Ishikawa (cell line): Measurements from ENCODE around the gene MIF.

Experiments
- EP300 ChIP-seq: IDR thresholded peaks from 2 replicates; pipeline ENCODE4 v1.6.1; 2012; ENCODE audit warnings: borderline replicate concordance
- NFIC ChIP-seq: IDR thresholded peaks from 2 replicates; pipeline ENCODE4 v1.6.1; 2012
- TF ChIP-seq, protein P1 (sequence below): IDR thresholded peaks from 2 replicates; pipeline ENCODE4 v1.6.1; 2012; ENCODE audit warnings: low read depth, mild to moderate bottlenecking
- TF ChIP-seq, protein P2 (sequence below): IDR thresholded peaks from 2 replicates; pipeline ENCODE4 v1.6.1; 2012

MIF gene

DNA sequence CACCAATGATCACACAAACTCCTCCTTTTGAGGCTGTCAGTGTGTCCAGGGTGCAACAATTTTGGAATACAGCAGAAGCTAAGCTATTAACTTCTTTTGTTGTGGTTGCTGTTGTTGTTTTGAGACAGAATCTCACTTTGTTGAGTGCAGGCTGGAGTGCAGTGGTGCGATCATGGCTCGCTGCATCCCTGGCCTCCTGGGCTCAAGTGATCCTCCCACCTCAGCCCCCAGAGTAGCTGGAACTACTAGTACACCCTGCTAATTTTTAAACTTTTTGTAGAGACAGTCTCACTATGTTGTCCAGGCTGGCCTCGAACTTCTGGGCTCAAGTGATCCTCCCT lies 44.8 kb downstream of the MIF start:
- TF ChIP-seq, protein P1, sequence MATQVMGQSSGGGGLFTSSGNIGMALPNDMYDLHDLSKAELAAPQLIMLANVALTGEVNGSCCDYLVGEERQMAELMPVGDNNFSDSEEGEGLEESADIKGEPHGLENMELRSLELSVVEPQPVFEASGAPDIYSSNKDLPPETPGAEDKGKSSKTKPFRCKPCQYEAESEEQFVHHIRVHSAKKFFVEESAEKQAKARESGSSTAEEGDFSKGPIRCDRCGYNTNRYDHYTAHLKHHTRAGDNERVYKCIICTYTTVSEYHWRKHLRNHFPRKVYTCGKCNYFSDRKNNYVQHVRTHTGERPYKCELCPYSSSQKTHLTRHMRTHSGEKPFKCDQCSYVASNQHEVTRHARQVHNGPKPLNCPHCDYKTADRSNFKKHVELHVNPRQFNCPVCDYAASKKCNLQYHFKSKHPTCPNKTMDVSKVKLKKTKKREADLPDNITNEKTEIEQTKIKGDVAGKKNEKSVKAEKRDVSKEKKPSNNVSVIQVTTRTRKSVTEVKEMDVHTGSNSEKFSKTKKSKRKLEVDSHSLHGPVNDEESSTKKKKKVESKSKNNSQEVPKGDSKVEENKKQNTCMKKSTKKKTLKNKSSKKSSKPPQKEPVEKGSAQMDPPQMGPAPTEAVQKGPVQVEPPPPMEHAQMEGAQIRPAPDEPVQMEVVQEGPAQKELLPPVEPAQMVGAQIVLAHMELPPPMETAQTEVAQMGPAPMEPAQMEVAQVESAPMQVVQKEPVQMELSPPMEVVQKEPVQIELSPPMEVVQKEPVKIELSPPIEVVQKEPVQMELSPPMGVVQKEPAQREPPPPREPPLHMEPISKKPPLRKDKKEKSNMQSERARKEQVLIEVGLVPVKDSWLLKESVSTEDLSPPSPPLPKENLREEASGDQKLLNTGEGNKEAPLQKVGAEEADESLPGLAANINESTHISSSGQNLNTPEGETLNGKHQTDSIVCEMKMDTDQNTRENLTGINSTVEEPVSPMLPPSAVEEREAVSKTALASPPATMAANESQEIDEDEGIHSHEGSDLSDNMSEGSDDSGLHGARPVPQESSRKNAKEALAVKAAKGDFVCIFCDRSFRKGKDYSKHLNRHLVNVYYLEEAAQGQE: no peak
- no peak for TF ChIP-seq EP300
- no peak for TF ChIP-seq NFIC
- TF ChIP-seq, protein P2, sequence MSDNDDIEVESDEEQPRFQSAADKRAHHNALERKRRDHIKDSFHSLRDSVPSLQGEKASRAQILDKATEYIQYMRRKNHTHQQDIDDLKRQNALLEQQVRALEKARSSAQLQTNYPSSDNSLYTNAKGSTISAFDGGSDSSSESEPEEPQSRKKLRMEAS: no peak
